ENCODE data around the gene SLIT3.

DNA sequence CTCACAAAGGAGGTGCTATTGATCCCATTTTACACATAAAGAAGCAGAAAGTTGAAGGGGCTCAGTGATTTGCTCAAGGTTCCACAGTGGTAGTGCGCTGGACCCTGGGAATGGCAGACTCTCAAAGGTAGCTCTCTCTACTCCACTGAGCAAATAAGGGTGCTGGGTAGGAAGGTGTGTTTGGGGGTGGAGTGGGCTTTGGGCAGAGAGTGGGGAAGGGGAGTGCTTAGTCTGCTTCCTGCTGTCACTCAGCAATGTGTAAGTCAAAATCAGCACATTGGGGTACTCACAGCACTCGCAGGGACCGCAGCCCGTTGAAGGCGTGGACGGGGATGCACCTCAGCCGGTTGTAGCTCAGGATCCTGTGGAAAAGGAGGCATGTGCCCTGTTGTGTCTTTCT, 579.0 kb downstream of the SLIT3 start:
- TF ChIP-seq, protein P1, sequence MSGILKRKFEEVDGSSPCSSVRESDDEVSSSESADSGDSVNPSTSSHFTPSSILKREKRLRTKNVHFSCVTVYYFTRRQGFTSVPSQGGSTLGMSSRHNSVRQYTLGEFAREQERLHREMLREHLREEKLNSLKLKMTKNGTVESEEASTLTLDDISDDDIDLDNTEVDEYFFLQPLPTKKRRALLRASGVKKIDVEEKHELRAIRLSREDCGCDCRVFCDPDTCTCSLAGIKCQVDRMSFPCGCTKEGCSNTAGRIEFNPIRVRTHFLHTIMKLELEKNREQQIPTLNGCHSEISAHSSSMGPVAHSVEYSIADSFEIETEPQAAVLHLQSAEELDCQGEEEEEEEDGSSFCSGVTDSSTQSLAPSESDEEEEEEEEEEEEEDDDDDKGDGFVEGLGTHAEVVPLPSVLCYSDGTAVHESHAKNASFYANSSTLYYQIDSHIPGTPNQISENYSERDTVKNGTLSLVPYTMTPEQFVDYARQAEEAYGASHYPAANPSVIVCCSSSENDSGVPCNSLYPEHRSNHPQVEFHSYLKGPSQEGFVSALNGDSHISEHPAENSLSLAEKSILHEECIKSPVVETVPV (CRISPR knock-in tag; IDR thresholded peaks at IDR 0.05), result no peak
- no peak for TF ChIP-seq ZFP30 (CRISPR knock-in tag; IDR thresholded peaks at IDR 0.05)
- TF ChIP-seq, protein P2, sequence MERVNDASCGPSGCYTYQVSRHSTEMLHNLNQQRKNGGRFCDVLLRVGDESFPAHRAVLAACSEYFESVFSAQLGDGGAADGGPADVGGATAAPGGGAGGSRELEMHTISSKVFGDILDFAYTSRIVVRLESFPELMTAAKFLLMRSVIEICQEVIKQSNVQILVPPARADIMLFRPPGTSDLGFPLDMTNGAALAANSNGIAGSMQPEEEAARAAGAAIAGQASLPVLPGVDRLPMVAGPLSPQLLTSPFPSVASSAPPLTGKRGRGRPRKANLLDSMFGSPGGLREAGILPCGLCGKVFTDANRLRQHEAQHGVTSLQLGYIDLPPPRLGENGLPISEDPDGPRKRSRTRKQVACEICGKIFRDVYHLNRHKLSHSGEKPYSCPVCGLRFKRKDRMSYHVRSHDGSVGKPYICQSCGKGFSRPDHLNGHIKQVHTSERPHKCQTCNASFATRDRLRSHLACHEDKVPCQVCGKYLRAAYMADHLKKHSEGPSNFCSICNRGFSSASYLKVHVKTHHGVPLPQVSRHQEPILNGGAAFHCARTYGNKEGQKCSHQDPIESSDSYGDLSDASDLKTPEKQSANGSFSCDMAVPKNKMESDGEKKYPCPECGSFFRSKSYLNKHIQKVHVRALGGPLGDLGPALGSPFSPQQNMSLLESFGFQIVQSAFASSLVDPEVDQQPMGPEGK (CRISPR knock-in tag; IDR thresholded peaks at IDR 0.05; ENCODE audit: borderline replicate concordance), result no peak

Measured in SK-N-SH treated with all-trans-retinoic acid at 6 μM for 48 hours (cell line).